SK-N-DZ (cell line): ENCODE measurements around the gene NDRG2.

ENCODE experiments used
- DNase-seq: peaks from one replicate; pipeline ENCODE4 v3.0.0-alpha.2; 2015; ENCODE audit warnings: low spot score

NDRG2 gene

GRCh38 chr14:21036751-21037150, 11.9 kb upstream of the NDRG2 start:
- DNase-seq: no peak

GRCh38 chr14:21034707-21035106, 9.8 kb upstream of the NDRG2 start, which contains the start of gene RNASE13:
RNASE13 (minus strand) TSS chr14:21034807; CDS start chr14:21034288, 519 bp downstream.
- no peak for DNase-seq

GRCh38 chr14:21033133-21033698, 8.4 kb upstream of the NDRG2 start:
- DNase-seq: no peak

- DNase-seq: no peak
These were observed 7.7 kb upstream of the NDRG2 start for GRCh38 chr14:21032326-21033132.

- DNase-seq: no peak
These were observed 5.7 kb upstream of the NDRG2 start for GRCh38 chr14:21030531-21030930.

- DNase-seq: no peak
These were observed 5.1 kb upstream of the NDRG2 start, which contains the start of gene TPPP2 for GRCh38 chr14:21029917-21030316. TPPP2 (plus strand) TSS chr14:21030217; CDS start chr14:21030582, 365 bp downstream.

- no peak for DNase-seq
These were observed 2.1 kb upstream of the NDRG2 start for GRCh38 chr14:21026988-21027315.

- no peak for DNase-seq
These were observed 1.6 kb upstream of the NDRG2 start for GRCh38 chr14:21026274-21026987.

DNA sequence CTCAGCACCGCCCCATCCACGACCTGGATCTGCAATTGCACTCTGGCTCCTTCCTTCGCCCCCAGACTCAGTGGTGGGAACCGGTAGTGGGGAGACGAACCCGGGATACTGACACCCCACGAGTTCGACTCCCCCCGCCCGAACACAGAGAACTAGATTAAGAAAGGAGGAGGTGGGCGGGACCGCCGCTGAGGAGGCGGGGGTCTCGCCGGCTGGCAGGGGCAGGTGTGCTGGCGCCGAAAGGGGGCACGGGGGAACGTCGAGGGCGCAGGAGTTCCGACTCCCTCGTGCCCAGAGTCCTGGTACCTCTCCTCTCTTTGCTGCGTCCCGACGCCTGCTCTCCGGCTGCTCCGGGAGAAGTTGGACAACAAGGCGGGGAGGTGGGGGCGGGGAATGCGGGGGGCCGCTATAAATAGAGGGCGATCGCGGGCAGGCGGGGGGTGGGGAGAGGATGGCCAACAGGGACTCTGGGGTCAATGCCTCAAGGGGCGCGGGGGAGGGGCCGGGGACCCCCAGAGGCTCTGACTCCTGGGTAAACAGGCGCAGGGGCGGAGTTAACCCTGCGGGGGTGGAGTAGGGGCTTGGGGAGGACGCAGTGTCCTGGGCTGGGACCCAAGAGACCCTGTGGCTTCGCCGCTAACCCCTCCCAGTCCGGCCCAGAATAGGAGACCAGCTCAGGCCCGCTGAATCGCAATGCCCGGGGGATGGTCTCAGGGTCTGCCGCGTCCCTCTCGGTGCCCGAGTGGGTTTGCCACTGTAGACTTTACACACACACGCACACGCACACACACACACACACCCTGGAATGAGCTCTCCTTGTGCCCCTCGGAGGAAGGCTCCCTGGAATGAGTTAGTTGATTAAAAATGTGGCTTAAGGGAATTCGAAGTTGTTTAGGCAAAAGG, 761 bp upstream of the NDRG2 start:
- no peak for DNase-seq

DNA sequence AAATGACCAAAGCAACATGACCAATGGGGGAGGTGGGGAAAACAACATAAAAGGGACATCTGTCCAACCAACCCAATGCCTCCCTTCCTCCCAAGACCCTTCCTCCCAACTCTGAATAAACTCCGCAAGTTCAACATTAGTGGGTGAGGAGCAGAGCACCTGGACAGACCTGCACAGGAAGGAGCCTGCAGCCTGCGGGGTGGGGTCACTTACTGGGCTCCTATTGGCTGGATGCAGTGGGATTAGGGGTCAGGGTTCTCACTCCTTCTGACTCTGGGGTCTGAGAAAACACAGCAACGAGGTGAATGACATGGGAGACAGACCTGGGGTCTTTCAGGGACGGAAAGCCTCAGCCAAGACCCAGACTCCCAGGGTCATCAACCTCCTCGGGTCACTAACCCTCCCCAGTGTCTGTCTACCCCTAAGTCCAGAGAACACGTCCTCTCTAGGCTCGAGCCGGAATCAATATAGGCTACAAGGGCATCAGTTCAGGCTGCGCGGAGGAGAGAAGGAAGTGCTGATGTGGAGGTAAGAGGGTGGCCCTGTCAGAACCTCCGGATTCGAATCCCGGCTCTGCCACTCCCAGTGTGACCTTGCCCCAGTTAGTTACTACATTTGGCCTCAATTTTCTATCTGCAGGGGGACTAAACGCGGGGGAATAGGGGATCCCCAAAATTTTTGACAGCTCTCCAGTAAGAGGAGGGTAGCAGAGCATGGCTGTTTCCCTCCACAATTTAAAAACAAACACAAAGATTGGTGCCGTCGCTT, 860 bp downstream of the NDRG2 start:
- DNase-seq: no peak

DNA sequence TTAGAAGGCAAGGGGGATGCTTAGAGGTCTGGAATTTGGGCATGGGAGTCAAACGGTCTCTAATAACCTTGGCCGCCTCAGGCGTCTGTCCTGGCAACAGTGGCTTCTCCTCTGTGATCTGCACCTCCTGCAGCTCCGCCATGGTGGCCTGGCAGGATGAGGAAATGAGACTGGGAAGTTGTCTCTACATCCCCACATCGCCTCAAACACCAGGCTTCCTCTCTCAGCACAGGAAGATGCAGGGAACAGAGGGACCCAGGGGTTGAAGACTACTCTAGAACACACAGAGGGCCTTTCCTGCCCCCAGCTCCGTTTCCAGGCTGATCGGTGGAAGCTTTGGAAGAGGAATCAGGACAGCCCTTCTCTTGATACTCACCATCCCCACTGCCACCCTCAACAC, 1.7 kb downstream of the NDRG2 start:
- no peak for DNase-seq

DNA sequence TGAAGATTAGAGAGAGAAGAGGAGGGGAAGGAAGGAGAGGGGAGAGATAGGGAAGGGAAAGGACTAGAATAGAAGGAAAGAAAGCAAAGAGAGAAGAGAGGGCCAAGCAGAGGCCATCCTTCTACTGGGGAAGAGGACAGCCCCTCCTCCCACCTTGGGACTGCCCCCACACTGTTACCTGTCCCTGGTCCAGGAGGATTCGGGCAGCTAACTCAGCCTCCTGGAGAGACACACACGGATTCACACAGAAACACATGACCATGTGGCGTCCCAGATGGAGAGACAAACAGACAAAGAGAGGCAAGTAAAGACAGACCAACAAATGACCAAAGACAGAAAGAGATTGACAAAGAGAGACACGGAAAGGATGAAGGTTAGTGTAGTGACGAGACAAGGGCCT, 2.2 kb downstream of the NDRG2 start:
- DNase-seq: no peak

GRCh38 chr14:21020977-21021545, 3.8 kb downstream of the NDRG2 start:
- no peak for DNase-seq

- DNase-seq: no peak
These were observed 5.5 kb downstream of the NDRG2 start for GRCh38 chr14:21019366-21019765.

DNA sequence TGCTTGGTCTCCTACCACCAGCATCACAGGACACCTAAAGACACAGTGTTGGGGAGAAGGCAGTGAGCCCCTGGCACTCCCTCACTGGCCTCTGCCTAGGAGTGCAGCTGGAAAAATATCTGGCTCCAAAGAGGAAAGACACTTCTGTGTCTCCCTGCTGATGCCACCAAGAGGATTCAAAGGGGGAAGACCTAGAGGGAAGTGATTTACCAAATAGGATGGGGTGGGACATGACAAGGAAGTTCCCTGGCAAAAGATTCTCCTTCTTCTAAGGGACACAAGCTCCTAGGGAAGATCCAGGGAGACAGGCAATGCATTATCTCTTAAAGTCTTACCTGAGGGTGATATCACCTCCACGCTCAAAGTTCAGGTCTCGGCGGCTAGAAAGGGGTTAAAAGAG, 6.1 kb downstream of the NDRG2 start:
- DNase-seq: no peak

DNA sequence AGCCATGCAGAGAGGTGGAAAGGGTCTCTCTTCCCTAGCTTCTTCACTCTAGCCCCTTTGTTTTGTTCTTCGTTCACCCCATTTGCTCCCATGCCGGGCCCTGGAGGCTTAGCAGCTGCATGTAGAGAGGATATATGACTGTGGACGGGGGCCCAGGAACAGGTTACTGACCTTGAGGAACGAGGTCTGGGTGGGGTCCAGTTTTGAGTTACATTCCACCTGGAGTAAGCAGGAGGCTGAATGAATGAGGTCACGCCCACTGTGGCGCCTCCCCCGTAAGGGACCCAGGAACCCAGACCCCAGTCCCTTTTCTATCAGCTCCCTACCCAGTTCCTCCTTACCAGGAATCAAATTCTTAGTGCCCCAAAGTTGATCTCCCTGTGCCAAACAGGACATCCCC, 6.6 kb downstream of the NDRG2 start:
- no peak for DNase-seq

GRCh38 chr14:21017528-21018245, 7.2 kb downstream of the NDRG2 start:
- no peak for DNase-seq

DNA sequence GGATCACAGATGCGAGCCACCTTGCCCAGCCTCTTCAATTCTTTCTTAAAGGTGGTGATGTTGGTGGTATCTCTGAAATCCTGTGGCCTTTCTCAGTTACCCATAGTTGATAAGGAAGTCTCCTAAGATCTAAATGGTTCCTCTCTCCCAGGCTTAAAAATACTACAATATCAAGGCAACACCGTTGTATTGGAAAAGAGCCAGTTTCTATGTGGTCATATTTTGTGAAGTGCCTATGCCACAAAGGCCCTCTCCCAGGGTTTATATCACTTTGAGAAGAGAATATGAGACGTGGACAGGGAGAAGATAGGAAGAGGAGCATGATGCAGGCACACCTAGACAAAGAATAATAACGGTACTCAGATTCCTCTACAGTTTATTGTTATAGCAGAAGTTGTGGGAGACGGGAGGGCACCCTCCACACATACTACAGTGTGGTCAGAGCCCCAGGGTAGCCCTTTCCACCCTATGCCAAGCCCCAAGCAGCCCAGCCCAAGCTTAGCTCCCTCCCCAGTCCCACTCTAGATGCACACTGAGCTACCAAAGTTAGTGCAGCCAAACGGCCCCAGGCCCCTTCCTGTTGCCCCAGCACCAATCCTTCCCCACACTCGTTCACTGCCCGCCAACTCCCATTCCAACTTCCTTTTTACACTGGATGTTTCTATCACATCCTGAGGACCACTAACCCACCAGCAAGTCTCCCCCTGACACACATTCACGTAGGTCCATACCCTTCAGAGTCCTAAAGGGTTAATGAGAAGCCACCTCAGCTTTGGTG, 8.3 kb downstream of the NDRG2 start:
- DNase-seq: no peak

DNA sequence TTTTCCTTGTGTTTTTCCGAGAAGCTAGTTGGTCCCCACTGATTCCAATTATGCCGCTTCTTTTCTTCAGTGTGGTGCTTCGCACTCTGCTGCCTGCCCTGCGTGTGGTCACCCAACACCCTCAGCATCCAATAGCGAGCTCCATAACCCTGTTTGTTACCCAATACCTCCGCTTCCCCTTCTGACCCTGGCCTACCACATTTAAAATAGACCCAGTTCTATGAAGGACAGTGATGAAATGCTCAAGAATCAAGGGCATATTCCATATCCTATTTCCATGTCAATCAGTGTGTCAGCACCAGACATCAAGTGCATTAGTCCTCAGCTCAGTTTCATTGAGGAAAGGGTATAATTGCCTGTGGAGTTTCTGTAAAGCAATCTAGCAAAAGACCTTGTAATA, 9.5 kb downstream of the NDRG2 start:
- DNase-seq: no peak
